ENCODE measurements around the gene WDR64. TPM values are rescaled to one million over a fixed set of nuclear protein-coding genes. Genes with fewer than 3 reads are reported as not detected.

The WDR64 gene
- total and polyA plus RNA-seq, 3 experiments from 2014 or later = 0.48 TPM; not detected in 2

DNA sequence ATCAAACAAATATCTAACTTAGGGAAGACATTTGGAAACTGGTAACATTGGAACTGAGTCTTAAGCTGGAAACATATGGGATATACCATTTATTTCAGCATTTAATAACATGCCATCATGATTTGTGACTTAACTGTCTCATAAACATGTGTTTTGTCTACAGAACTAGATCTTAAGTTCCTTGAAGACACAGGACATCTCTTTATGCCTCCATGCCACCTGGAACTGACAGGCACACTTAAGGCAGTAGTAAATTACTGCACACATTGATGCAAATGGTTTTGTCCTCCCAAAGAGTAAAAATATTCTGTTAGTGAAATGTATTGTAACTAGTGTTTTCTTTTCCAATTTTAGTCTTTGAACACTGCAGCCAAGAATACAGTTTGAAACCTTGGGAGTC, 194.3 kb downstream of the WDR64 start:
- H3K27ac Mint-ChIP-seq = peak overlapping the region in 2 of 8 donors; percentile 54 to 96
- H3K27ac ChIP-seq (ENCODE audit: low read depth, low read length) = no peak overlapping the region
- POLR2A ChIA-PET = no interaction called here
- CTCF ChIA-PET = interaction anchor here (1.4 kb wide), 1 partner anchor 236 kb away, joined by 3 read pairs; no protein-coding TSS in a partner anchor
- H3K27me3 Mint-ChIP-seq = peaks cover 5 to 10% of the 10 kb centered on the region in 2 donors
- no peaks in the 10 kb centered on the region for H3K9me3 Mint-ChIP-seq
- H3K9me3 ChIP-seq (ENCODE audit: low read length) = no peaks in the 10 kb centered on the region
- no peak overlapping the region for H3K4me3 ChIP-seq (ENCODE audit: low read length)
- H3K4me1 Mint-ChIP-seq = peaks cover 16 to 22% (median 21%) of the 10 kb centered on the region in 3 donors
- H3K4me1 ChIP-seq (ENCODE audit: insufficient read depth, low read length) = peaks cover 9% of the 10 kb centered on the region
- H3K27me3 ChIP-seq (ENCODE audit: insufficient read depth, low read length, poor library complexity, severe bottlenecking) = no peaks in the 10 kb centered on the region
- no peak for DNase-seq
- H3K36me3 Mint-ChIP-seq = peaks cover 0 to 6% (median 0%) of the 10 kb centered on the region in 3 donors
- no peaks in the 10 kb centered on the region for H3K36me3 ChIP-seq (ENCODE audit: insufficient read depth, low read length)
- peak overlapping the region in 2 of 7 donors; percentile 93 to 100 for H3K4me3 Mint-ChIP-seq

DNA sequence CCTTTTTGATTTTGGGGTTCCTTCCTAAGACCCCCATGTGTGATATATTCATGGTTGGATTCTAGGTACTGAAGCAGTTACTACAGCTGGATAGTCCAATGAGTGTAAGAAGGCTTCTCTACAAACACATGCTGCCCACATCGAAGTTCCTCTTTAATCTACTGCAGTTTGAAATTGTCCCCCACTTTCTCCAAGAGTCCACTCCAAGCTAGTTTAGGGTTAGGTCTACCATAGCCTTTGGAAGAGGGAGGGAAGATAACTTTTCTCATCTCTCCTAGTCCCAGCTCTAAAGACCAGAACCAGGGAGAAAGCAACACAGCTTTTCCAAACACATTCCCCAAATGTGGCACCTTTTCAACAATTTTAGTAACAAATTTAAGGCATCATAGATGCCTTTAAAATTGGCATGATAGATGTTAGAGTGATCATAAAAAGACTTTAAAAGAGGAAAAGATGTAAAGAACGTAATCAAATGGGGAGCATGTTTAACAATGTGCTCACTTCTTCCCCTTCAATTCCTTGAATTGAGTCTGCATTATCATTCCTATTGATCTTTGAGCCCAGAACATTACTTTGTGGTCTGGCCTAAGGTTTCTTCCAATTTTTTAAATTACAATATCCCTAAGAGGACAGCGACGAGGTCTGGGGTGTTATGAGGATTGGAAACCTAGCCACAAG, 194.9 kb downstream of the WDR64 start:
- CTCF ChIA-PET = interaction anchor here (0.7 to 1.4 kb wide), 5 partner anchors 8 to 329 kb away, joined by 3 to 5 read pairs (median 3); partner anchors contain the start of genes CHML and OPN3
- POLR2A ChIA-PET = interaction anchor here (1.5 kb wide), 1 partner anchor 207 kb away, joined by 4 read pairs; the partner anchor contains the start of genes CHML and OPN3

DNA sequence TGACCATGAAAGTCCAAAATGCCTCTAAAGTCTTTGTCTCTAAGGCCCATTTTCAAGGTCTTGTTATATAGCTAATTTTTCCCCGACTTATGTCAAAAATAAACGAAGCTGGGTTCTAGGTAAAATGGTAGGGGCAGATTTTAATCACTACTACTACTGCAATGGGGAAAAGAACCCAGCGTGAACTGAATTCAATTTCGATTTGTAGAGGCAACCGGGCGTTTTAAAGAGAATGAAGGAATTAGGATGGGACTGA, 195.4 kb downstream of the WDR64 start:
- DNase-seq = no peak
- peaks cover 9% of the 10 kb centered on the region for H3K4me1 ChIP-seq (ENCODE audit: insufficient read depth, low read length)
- Mint-ChIP-seq H3K4me1 (peaks cover 16 to 22% (median 21%) of the 10 kb centered on the region in 3 donors), H3K36me3 (peaks cover 0 to 6% (median 0%) of the 10 kb centered on the region in 3 donors), H3K4me3 (peak overlapping the region; percentile 93 to 100 (median 98)), H3K9me3 (no peaks in the 10 kb centered on the region), H3K27ac (peak overlapping the region; percentile 96 to 99 (median 99)), H3K27me3 (peaks cover 0 to 10% of the 10 kb centered on the region in 2 donors)
- peak overlapping the region; percentile 92 for H3K4me3 ChIP-seq (ENCODE audit: low read length)
- H3K27me3 ChIP-seq (ENCODE audit: insufficient read depth, low read length, poor library complexity, severe bottlenecking) = no peaks in the 10 kb centered on the region
- no peaks in the 10 kb centered on the region for H3K36me3 ChIP-seq (ENCODE audit: insufficient read depth, low read length)
- POLR2A ChIA-PET = interaction anchor here (1.5 kb wide), 1 partner anchor 207 kb away, joined by 4 read pairs; the partner anchor contains the start of genes CHML and OPN3
- H3K27ac ChIP-seq (ENCODE audit: low read depth, low read length) = peak overlapping the region; percentile 97
- CTCF ChIA-PET = interaction anchor here (0.7 to 1.4 kb wide), 5 partner anchors 9 to 329 kb away, joined by 3 to 5 read pairs (median 3); partner anchors contain the start of genes CHML and OPN3
- H3K9me3 ChIP-seq (ENCODE audit: low read length) = no peaks in the 10 kb centered on the region

More for the DNA sequence above, 194.9 kb downstream of the WDR64 start:
- peak overlapping the region; percentile 92 for H3K4me3 ChIP-seq (ENCODE audit: low read length)
- Mint-ChIP-seq H3K4me1 (peaks cover 16 to 22% (median 21%) of the 10 kb centered on the region in 3 donors), H3K9me3 (no peaks in the 10 kb centered on the region), H3K27ac (peak overlapping the region; percentile 96 to 99 (median 99)), H3K36me3 (peaks cover 0 to 6% (median 0%) of the 10 kb centered on the region in 3 donors), H3K4me3 (peak overlapping the region; percentile 93 to 100 (median 98)), H3K27me3 (peaks cover 0 to 10% of the 10 kb centered on the region in 2 donors)
- H3K4me1 ChIP-seq (ENCODE audit: insufficient read depth, low read length) = peaks cover 9% of the 10 kb centered on the region
- peak overlapping the region; percentile 97 for H3K27ac ChIP-seq (ENCODE audit: low read depth, low read length)
- no peaks in the 10 kb centered on the region for H3K9me3 ChIP-seq (ENCODE audit: low read length)
- no peaks in the 10 kb centered on the region for H3K36me3 ChIP-seq (ENCODE audit: insufficient read depth, low read length)
- no peak for DNase-seq
- H3K27me3 ChIP-seq (ENCODE audit: insufficient read depth, low read length, poor library complexity, severe bottlenecking) = no peaks in the 10 kb centered on the region

DNA sequence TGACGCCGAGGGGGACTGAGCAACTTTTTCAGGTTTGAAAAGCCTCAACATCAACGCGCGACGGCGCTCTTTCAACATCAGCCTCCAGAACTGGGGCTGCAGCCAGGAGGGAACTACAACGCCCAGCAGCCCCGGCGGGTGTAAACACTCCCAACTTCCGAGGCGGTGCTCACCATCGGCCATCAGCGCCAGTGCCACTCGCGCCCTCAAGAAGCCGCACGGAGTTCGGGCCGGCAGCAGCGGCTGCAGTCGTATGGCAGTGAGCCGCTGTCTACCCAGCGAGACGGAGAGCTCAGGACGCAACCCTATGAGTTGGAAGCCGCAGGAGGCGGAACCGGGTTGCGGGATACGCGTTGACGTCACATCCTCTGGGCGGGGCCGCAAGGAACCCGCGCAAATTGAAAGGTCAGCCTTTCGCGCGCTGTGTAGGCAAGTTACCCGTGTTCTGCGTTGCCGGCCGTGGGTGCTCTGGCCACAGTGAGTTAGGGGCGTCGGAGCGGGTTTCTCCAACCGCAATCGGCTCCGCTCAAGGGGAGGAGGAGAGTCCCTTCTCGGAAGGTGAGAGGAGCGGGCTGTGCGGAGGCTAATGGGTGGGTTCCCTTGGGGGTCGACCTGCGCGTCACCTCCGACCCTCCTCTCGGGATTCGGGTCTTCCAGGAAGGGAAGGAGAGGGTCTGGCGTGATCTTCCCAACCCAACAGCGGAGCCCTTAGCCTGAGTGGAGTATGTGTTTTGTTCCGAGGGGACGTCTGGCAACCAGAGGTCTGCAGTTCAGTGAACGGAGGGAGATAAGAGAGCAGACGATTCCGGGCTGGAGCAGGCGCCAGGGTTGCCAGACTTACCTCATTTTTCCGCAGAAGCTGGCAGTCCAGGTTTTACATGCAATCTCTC, 196.0 kb downstream of the WDR64 start, which contains the start of gene EXO1:
Gene EXO1, plus strand, starts transcription at position 409 of the 890 bp plus-strand sequence. CDS start 2,222 bp downstream, outside the sequence.
- peaks cover 9% of the 10 kb centered on the region for H3K4me1 ChIP-seq (ENCODE audit: insufficient read depth, low read length)
- ChIA-PET CTCF (interaction anchor here (0.7 to 1.4 kb wide), 5 partner anchors 9 to 330 kb away, joined by 3 to 5 read pairs (median 3); partner anchors contain the start of genes CHML and OPN3), POLR2A (interaction anchor here (1.5 kb wide), 1 partner anchor 208 kb away, joined by 4 read pairs; the partner anchor contains the start of genes CHML and OPN3)
- no peaks in the 10 kb centered on the region for H3K9me3 Mint-ChIP-seq
- H3K4me3 ChIP-seq (ENCODE audit: low read length) = peak within 1 kb of the TSS; percentile 92
- peak within 1 kb of the TSS; percentile 96 to 99 (median 99) for H3K27ac Mint-ChIP-seq
- no peaks in the 10 kb centered on the region for H3K36me3 ChIP-seq (ENCODE audit: insufficient read depth, low read length)
- peak within 1 kb of the TSS; percentile 93 to 100 (median 98) for H3K4me3 Mint-ChIP-seq
- DNase-seq = peak; percentile 76 to 91 (median 89)
- H3K36me3 Mint-ChIP-seq = peaks cover 0 to 6% (median 0%) of the 10 kb centered on the region in 3 donors
- no peaks in the 10 kb centered on the region for H3K9me3 ChIP-seq (ENCODE audit: low read length)
- H3K27me3 Mint-ChIP-seq = peaks cover 0 to 9% of the 10 kb centered on the region in 2 donors
- peaks cover 16 to 22% (median 21%) of the 10 kb centered on the region in 3 donors for H3K4me1 Mint-ChIP-seq
- no peaks in the 10 kb centered on the region for H3K27me3 ChIP-seq (ENCODE audit: insufficient read depth, low read length, poor library complexity, severe bottlenecking)
- H3K27ac ChIP-seq (ENCODE audit: low read depth, low read length) = peak within 1 kb of the TSS; percentile 97

DNA sequence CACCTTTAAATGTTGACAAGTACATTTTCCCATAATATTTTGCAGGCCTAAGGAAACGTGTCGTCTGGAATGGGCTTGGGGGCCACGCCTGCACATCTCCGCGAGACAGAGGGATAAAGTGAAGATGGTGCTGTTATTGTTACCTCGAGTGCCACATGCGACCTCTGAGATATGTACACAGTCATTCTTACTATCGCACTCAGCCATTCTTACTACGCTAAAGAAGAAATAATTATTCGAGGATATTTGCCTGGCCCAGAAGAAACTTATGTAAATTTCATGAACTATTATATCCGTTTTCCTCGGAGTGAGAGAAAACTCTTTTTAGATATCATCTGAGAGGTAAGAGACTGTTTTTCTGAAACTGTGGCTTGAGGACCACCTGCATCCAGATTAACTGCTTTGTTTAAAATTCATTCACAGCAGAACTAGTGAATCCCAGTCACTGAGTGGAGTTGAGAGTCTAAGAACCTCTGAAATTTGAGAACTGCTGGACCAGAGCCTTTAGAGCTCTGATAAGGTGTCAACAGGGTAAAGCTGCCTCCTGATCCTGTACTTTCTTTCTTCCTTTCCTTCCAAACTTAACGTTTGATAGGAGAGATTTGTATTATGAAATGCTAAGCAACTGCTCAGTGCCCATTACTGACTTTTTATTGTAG, 196.7 kb downstream of the WDR64 start:
- peak overlapping the region; percentile 97 for H3K27ac ChIP-seq (ENCODE audit: low read depth, low read length)
- H3K4me1 Mint-ChIP-seq = peaks cover 16 to 22% (median 21%) of the 10 kb centered on the region in 3 donors
- H3K9me3 Mint-ChIP-seq = no peaks in the 10 kb centered on the region
- ChIA-PET CTCF (no interaction called here), POLR2A (no interaction called here)
- H3K4me1 ChIP-seq (ENCODE audit: insufficient read depth, low read length) = peaks cover 9% of the 10 kb centered on the region
- H3K4me3 Mint-ChIP-seq = peak overlapping the region; percentile 93 to 100 (median 98)
- H3K27me3 ChIP-seq (ENCODE audit: insufficient read depth, low read length, poor library complexity, severe bottlenecking) = no peaks in the 10 kb centered on the region
- peak overlapping the region; percentile 92 for H3K4me3 ChIP-seq (ENCODE audit: low read length)
- no peaks in the 10 kb centered on the region for H3K36me3 ChIP-seq (ENCODE audit: insufficient read depth, low read length)
- H3K27me3 Mint-ChIP-seq = peaks cover 0 to 8% of the 10 kb centered on the region in 2 donors
- DNase-seq = no peak
- H3K9me3 ChIP-seq (ENCODE audit: low read length) = no peaks in the 10 kb centered on the region
- peaks cover 0 to 6% (median 0%) of the 10 kb centered on the region in 3 donors for H3K36me3 Mint-ChIP-seq
- peak overlapping the region; percentile 48 to 99 (median 99) for H3K27ac Mint-ChIP-seq

DNA sequence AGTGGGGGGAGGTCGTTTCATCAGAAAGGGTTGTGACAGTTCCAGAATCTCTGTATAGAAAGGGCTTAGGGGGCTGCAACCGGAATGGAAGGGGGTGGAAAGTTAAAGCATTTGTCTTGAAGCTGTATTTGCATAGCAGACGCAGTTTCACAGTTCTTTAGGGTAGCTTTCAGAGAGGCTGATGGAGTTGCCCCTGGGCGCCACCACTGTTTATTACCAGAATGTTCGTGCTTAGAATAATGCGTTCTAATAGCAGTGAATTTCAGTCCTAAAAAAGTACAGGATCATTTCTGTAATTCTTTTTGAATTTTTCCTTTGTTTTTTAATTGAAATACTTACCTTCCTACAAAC, 197.2 kb downstream of the WDR64 start:
- peak overlapping the region in 3 of 8 donors; percentile 48 to 99 (median 96) for H3K27ac Mint-ChIP-seq
- H3K4me3 Mint-ChIP-seq = peak overlapping the region in 6 of 7 donors; percentile 49 to 100 (median 96)
- no peaks in the 10 kb centered on the region for H3K36me3 ChIP-seq (ENCODE audit: insufficient read depth, low read length)
- no peaks in the 10 kb centered on the region for H3K9me3 Mint-ChIP-seq
- ChIA-PET CTCF (no interaction called here), POLR2A (no interaction called here)
- H3K4me1 ChIP-seq (ENCODE audit: insufficient read depth, low read length) = peaks cover 9% of the 10 kb centered on the region
- H3K27ac ChIP-seq (ENCODE audit: low read depth, low read length) = peak overlapping the region; percentile 97
- H3K4me3 ChIP-seq (ENCODE audit: low read length) = no peak overlapping the region
- peaks cover 0 to 6% (median 0%) of the 10 kb centered on the region in 3 donors for H3K36me3 Mint-ChIP-seq
- H3K4me1 Mint-ChIP-seq = peaks cover 16 to 22% (median 21%) of the 10 kb centered on the region in 3 donors
- no peaks in the 10 kb centered on the region for H3K9me3 ChIP-seq (ENCODE audit: low read length)
- peaks cover 0 to 4% of the 10 kb centered on the region in 2 donors for H3K27me3 Mint-ChIP-seq
- no peak for DNase-seq
- H3K27me3 ChIP-seq (ENCODE audit: insufficient read depth, low read length, poor library complexity, severe bottlenecking) = no peaks in the 10 kb centered on the region

Data from CD8-positive, alpha-beta memory T cell (primary cell).